ENCODE data around the gene SMYD2.

The SMYD2 gene

GRCh38 chr1:214303141-214303930 lies 22.4 kb downstream of the SMYD2 start:
- no peak for DNase-seq (ENCODE audit: low spot score)

- no peak for DNase-seq (ENCODE audit: low spot score)
These were observed 24.3 kb downstream of the SMYD2 start for GRCh38 chr1:214305164-214305751.

GRCh38 chr1:214306269-214306668 lies 25.3 kb downstream of the SMYD2 start:
- no peak for DNase-seq (ENCODE audit: low spot score)

GRCh38 chr1:214310010-214310409 lies 29.1 kb downstream of the SMYD2 start:
- peak; percentile 27 for DNase-seq (ENCODE audit: low spot score)

GRCh38 chr1:214310777-214311690 lies 30.1 kb downstream of the SMYD2 start:
- DNase-seq (ENCODE audit: low spot score), result no peak

GRCh38 chr1:214312530-214313051 lies 31.6 kb downstream of the SMYD2 start:
- DNase-seq (ENCODE audit: low spot score), result no peak

- DNase-seq (ENCODE audit: low spot score), result no peak
These were observed 33.4 kb downstream of the SMYD2 start for GRCh38 chr1:214314178-214314843.

- no peak for DNase-seq (ENCODE audit: low spot score)
These were observed 35.6 kb downstream of the SMYD2 start for GRCh38 chr1:214316593-214316992.

- DNase-seq (ENCODE audit: low spot score), result no peak
These were observed 36.3 kb downstream of the SMYD2 start for GRCh38 chr1:214317300-214317699.

GRCh38 chr1:214317734-214318133 lies 36.8 kb downstream of the SMYD2 start:
- no peak for DNase-seq (ENCODE audit: low spot score)

- DNase-seq (ENCODE audit: low spot score), result no peak
These were observed 37.4 kb downstream of the SMYD2 start for GRCh38 chr1:214318356-214318755.

- no peak for DNase-seq (ENCODE audit: low spot score)
These were observed 38.2 kb downstream of the SMYD2 start for GRCh38 chr1:214318956-214319736.

GRCh38 chr1:214319938-214320337 lies 39.0 kb downstream of the SMYD2 start:
- no peak for DNase-seq (ENCODE audit: low spot score)

GRCh38 chr1:214321705-214322453 lies 40.9 kb downstream of the SMYD2 start:
- no peak for DNase-seq (ENCODE audit: low spot score)

- no peak for DNase-seq (ENCODE audit: low spot score)
These were observed 44.2 kb downstream of the SMYD2 start for GRCh38 chr1:214324896-214325800.

GRCh38 chr1:214326406-214326805 lies 45.4 kb downstream of the SMYD2 start:
- DNase-seq (ENCODE audit: low spot score), result no peak

- DNase-seq (ENCODE audit: low spot score), result peak; percentile 21
These were observed 46.6 kb downstream of the SMYD2 start for GRCh38 chr1:214327514-214327913.

GRCh38 chr1:214328770-214329469 lies 48.0 kb downstream of the SMYD2 start:
- DNase-seq (ENCODE audit: low spot score), result peak; percentile 77
